Loucy (cell line): ENCODE data around the gene SMIM5.
A peak's percentile ranks its signal among the peaks of the same experiment; 100 is the strongest.

Experiments
- H2AFZ ChIP-seq: fragments of 200-600 bp; sonication (generic); 2 replicates; pipeline ENCODE4 v1.6.0; 2016; ENCODE audit warnings: antibody characterized with exemption, mild to moderate bottlenecking, low read length, moderate library complexity
- H3F3A ChIP-seq: fragments of 200-600 bp; 2 replicates; pipeline ENCODE4 v1.6.0; 2016; ENCODE audit warnings: antibody characterized with exemption, low read depth, mild to moderate bottlenecking
- H3K27me3 ChIP-seq: fragments of 200-600 bp; sonication (generic); 2 replicates; pipeline ENCODE4 v1.6.1; 2014; ENCODE audit warnings: low read length, mild to moderate bottlenecking; ENCODE audit not compliant: insufficient read depth, poor library complexity, severe bottlenecking
- H3K36me3 ChIP-seq: fragments of 200-600 bp; sonication (generic); 2 replicates; pipeline ENCODE4 v1.6.1; 2016; ENCODE audit warnings: low read length; ENCODE audit not compliant: insufficient read depth
- H3K4me1 ChIP-seq: fragments of 200-600 bp; sonication (generic); 2 replicates; pipeline ENCODE4 v1.5.1; 2014; ENCODE audit warnings: low read length, mild to moderate bottlenecking; ENCODE audit not compliant: insufficient read depth, poor library complexity, severe bottlenecking
- H3K4me2 ChIP-seq: fragments of 200-600 bp; sonication (generic); 2 replicates; pipeline ENCODE4 v1.6.0; 2014; ENCODE audit warnings: antibody characterized with exemption, low read length, low read depth, mild to moderate bottlenecking; ENCODE audit not compliant: poor library complexity, severe bottlenecking
- H3K4me3 ChIP-seq: fragments of 200-600 bp; sonication (generic); 2 replicates; pipeline ENCODE4 v1.5.1; 2014; ENCODE audit warnings: low read length, mild to moderate bottlenecking, mixed read lengths; ENCODE audit not compliant: poor library complexity, severe bottlenecking
- H3K79me2 ChIP-seq: fragments of 200-600 bp; sonication (generic); 2 replicates; pipeline ENCODE4 v1.6.1; 2014; ENCODE audit warnings: low read length; ENCODE audit not compliant: insufficient read depth
- H3K9ac ChIP-seq: fragments of 200-600 bp; sonication (generic); 2 replicates; pipeline ENCODE4 v1.6.0; 2014; ENCODE audit warnings: mild to moderate bottlenecking, low read depth, low read length, moderate library complexity; ENCODE audit not compliant: poor library complexity, severe bottlenecking
- H3K9me2 ChIP-seq: fragments of 200-600 bp; sonication (generic); replicated peaks from 2 replicates; pipeline ENCODE4 v1.6.1; 2016; ENCODE audit warnings: low read depth, low read length, mixed read lengths
- H3K9me3 ChIP-seq: fragments of 200-600 bp; sonication (generic); 2 replicates; pipeline ENCODE4 v1.6.1; 2014; ENCODE audit warnings: mild to moderate bottlenecking, antibody characterized with exemption, low read length, low read depth; ENCODE audit not compliant: insufficient read depth
- H4K20me1 ChIP-seq: fragments of 200-600 bp; sonication (generic); 2 replicates; pipeline ENCODE4 v1.6.0; 2014; ENCODE audit warnings: antibody characterized with exemption, low read length, mild to moderate bottlenecking; ENCODE audit not compliant: insufficient read depth, poor library complexity, severe bottlenecking
- EZH2phosphoT487 ChIP-seq: fragments of 200-600 bp; IDR thresholded peaks from 2 replicates; pipeline ENCODE4 v1.6.1; 2018; ENCODE audit warnings: antibody characterized with exemption, mild to moderate bottlenecking, moderate library complexity, borderline replicate concordance
- TF ChIP-seq, protein P1 (sequence below): fragments of 200-600 bp; sonication (generic); conservative IDR thresholded peaks from 2 replicates; pipeline ENCODE4 v1.5.1; 2014; ENCODE audit warnings: mild to moderate bottlenecking, antibody characterized with exemption, low read length

The SMIM5 gene

DNA sequence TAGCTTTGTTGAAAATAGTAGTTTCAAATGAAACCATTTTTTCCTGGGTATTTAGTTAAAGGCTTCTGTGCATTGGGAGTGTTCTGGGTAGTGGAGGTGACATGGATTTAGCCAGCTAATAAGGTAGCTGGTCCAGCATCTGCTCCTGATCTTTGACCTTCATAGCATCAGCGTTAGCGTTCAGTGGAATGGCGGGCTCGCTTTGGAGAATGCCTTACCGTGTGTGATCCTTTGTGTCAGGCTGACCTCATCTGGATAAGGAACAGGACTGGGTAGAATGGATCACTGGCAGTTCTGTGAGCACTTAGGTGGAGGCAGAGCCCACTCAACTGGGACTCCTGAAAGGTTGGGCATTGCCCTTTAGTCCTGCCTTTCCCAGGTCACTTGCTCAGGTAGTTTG is 37.6 kb downstream of the SMIM5 start:
- no peak for TF ChIP-seq EZH2phosphoT487
- TF ChIP-seq, protein P1, sequence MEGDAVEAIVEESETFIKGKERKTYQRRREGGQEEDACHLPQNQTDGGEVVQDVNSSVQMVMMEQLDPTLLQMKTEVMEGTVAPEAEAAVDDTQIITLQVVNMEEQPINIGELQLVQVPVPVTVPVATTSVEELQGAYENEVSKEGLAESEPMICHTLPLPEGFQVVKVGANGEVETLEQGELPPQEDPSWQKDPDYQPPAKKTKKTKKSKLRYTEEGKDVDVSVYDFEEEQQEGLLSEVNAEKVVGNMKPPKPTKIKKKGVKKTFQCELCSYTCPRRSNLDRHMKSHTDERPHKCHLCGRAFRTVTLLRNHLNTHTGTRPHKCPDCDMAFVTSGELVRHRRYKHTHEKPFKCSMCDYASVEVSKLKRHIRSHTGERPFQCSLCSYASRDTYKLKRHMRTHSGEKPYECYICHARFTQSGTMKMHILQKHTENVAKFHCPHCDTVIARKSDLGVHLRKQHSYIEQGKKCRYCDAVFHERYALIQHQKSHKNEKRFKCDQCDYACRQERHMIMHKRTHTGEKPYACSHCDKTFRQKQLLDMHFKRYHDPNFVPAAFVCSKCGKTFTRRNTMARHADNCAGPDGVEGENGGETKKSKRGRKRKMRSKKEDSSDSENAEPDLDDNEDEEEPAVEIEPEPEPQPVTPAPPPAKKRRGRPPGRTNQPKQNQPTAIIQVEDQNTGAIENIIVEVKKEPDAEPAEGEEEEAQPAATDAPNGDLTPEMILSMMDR: no peak
- Histone ChIP-seq H3K9me2 (no peaks in the 10 kb centered on the region), H3K4me3 (peak overlapping the region; percentile 8), H3K9ac (no peak overlapping the region), H2AFZ (no peak overlapping the region), H3K9me3 (no peaks in the 10 kb centered on the region), H4K20me1 (peaks cover 14% of the 10 kb centered on the region), H3K4me2 (peak overlapping the region; percentile 99), H3K79me2 (peaks cover 70% of the 10 kb centered on the region), H3K27me3 (no peaks in the 10 kb centered on the region), H3K4me1 (peaks cover 30% of the 10 kb centered on the region), H3F3A (no peaks in the 10 kb centered on the region), H3K36me3 (peaks cover 35% of the 10 kb centered on the region)

- Histone ChIP-seq H3K4me1 (peaks cover 23% of the 10 kb centered on the region), H2AFZ (no peak overlapping the region), H3K9ac (no peak overlapping the region), H3K9me2 (no peaks in the 10 kb centered on the region), H3K4me3 (no peak overlapping the region), H3K79me2 (peaks cover 64% of the 10 kb centered on the region), H3K9me3 (no peaks in the 10 kb centered on the region), H3K27me3 (no peaks in the 10 kb centered on the region), H3K36me3 (peaks cover 35% of the 10 kb centered on the region), H3F3A (no peaks in the 10 kb centered on the region), H3K4me2 (no peak overlapping the region), H4K20me1 (peaks cover 14% of the 10 kb centered on the region)
- no peak for TF ChIP-seq EZH2phosphoT487
- TF ChIP-seq, protein P1: no peak
Observed at GRCh38 chr17:75672011-75672410, 38.8 kb downstream of the SMIM5 start.

GRCh38 chr17:75673487-75673886 is 40.3 kb downstream of the SMIM5 start:
- Histone ChIP-seq H3K9me2 (no peaks in the 10 kb centered on the region), H3K4me2 (no peak overlapping the region), H4K20me1 (peaks cover 3% of the 10 kb centered on the region), H3K79me2 (peaks cover 59% of the 10 kb centered on the region), H3K36me3 (peaks cover 42% of the 10 kb centered on the region), H2AFZ (no peak overlapping the region), H3K9ac (no peak overlapping the region), H3K4me1 (peaks cover 13% of the 10 kb centered on the region), H3K4me3 (no peak overlapping the region), H3K9me3 (no peaks in the 10 kb centered on the region), H3F3A (no peaks in the 10 kb centered on the region), H3K27me3 (no peaks in the 10 kb centered on the region)
- no peak for TF ChIP-seq EZH2phosphoT487
- TF ChIP-seq, protein P1: no peak
